Measurements from ENCODE around the gene KIAA1958.

DNA sequence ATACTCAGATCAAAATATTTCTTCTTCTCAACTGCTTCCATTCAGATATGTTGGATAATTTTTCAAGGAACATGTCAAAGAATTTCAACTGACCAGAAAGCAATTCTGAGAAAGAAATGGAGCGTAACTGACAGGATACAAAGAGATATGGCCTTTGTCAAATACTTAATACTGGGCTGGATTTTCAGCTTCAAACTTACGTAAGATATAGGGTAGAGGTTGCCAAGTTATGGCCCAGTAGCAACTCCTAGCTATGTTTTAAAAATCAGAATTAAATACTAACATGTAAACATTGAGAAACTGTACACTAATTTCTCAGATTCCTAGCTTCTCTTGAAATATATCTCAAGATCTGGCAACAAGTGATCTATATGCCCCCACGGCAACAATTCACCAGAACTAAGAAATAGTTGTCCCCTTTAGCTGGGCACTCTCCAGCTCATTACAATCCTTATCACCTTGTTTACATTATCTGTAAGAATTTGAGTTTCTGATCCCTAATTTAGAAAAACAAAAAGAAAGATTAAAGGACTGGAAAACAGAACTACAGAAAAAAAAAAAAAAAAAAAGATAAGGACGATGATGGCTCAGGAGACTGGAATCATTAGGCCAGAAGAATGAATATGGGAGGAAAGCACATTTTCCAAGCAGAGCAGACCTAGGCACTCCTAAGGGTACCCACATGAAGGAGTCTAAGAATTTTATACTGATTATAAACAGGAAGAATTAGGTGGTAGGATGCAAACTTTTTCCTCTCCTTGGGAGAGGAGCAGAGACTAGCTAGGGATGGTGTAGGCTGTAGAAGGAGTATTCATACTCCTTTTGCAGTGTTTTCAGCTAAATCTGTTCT, 208.3 kb downstream of the KIAA1958 start:
- TF ChIP-seq CTCF (conservative IDR thresholded peaks at IDR 0.05; ENCODE audit: low read length): no peak
- TF ChIP-seq EZH2phosphoT487 (IDR thresholded peaks at IDR 0.05; ENCODE audit: borderline replicate concordance): no peak
